A549 treated with AZD9567 at 1 μM for 4 hours (cell line): Measurements from ENCODE around the gene NCL. TPM values are rescaled to one million over a fixed set of nuclear protein-coding genes. Genes with fewer than 3 reads are reported as not detected.

Experiments used
- total RNA-seq: library from RNA; stranded (reverse); fragments of 200-300 nt; extraction: Qiagen RNA extraction; gene quantifications from 5 replicates; pipeline ENCODE4 v1.2.3, GENCODE V29; 2022; ENCODE audit not compliant: insufficient read depth

NCL gene, protein sequence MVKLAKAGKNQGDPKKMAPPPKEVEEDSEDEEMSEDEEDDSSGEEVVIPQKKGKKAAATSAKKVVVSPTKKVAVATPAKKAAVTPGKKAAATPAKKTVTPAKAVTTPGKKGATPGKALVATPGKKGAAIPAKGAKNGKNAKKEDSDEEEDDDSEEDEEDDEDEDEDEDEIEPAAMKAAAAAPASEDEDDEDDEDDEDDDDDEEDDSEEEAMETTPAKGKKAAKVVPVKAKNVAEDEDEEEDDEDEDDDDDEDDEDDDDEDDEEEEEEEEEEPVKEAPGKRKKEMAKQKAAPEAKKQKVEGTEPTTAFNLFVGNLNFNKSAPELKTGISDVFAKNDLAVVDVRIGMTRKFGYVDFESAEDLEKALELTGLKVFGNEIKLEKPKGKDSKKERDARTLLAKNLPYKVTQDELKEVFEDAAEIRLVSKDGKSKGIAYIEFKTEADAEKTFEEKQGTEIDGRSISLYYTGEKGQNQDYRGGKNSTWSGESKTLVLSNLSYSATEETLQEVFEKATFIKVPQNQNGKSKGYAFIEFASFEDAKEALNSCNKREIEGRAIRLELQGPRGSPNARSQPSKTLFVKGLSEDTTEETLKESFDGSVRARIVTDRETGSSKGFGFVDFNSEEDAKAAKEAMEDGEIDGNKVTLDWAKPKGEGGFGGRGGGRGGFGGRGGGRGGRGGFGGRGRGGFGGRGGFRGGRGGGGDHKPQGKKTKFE
- 799 to 892 TPM (median 820 TPM) in 5 replicates for total RNA-seq

DNA sequence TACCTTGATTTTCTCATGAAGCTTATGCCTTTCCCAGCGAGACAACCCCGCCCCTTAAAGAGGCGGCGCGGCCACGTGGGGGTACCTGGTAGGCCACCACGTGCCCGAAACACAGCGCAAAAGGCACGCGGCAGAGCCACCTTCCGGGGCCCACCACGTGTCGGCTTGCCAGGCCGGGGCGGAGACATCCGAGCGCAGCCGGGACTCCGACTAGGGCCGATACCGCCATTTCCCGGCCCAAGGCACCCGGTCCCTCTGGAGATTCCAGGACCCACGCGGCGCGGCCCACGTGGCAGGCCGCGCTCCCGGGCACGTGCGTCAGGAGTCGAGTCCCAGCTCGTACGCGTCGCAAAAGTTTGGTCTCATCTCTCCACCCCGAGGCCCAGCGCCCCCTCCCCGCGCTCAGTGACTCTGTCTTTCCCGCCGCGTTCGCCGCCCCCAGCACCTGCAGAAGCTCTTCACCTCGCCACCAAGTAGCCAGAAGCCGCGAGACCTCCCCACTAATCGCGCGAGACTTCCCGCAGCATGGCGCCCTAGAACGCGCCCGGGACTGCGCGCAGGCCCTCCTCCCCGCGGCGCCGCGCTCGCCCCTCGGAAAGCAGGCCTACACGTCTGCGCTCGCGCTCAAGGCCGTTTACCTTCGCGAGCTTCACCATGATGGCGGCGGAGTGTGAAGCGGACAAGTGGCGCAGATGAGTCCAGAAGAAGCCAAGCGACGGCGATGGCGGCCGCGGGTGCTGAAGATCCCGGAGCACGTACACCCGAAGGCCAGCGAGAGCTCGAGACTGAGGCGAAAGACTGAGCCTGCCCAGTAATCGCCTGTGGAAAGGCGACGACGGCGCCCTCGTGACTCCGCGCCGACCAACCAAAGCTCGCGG lies at the start of gene NCL:
Gene NCL, minus strand, starts transcription at position 787 of the 878 bp plus-strand sequence. Its CDS starts 131 bp downstream, at position 656.

Other genes starting within 250 kb of the NCL start
- gene B3GNT7, start 68.8 kb downstream of the NCL start, total RNA-seq, result 1.2 to 4.0 TPM (median 1.3 TPM) in 5 replicates
- not detected in 5 replicates for gene NMUR1, start 66.0 kb upstream of the NCL start, total RNA-seq
- not detected in 5 replicates for gene TEX44, start 128.4 kb upstream of the NCL start, total RNA-seq
- gene PTMA, start 244.0 kb upstream of the NCL start, total RNA-seq, result 1,432 to 1,524 TPM (median 1,499 TPM) in 5 replicates